ENCODE measurements around the gene AGFG1.

Gene AGFG1

DNA sequence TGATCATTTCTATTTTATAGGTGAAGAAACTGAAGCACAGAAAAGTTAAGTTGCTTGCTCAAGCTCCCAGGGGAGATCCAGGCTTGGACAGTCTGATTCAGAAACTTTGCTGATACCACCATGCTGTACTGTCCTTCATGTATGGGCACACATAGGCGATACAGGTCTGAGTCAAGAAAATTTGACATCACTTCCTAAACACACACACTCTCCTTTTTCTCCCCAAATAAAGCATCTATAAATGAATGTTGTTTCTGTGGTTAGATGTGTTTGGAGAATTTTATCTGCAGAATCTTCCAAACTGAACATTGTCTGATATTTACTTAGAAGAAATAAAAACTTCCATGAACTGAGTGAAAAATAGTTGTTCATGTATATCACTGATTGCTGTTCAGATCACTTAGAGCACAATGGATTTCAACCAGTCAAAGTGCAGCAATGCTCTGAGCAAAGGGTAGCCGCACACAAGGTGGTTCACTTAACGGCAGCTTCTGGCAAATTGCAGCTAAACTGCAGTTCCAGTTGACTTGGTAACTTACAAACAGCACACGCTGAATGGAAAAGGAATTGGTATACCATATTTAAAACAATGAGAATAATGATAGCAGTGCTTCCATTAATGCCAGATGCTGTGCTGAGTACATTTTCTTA, 10.0 kb upstream of the AGFG1 start:
- DNase-seq (ENCODE audit: low spot score): no peak

GRCh38 chr2:227462462-227462951, 9.4 kb upstream of the AGFG1 start:
- no peak for DNase-seq (ENCODE audit: low spot score)

DNA sequence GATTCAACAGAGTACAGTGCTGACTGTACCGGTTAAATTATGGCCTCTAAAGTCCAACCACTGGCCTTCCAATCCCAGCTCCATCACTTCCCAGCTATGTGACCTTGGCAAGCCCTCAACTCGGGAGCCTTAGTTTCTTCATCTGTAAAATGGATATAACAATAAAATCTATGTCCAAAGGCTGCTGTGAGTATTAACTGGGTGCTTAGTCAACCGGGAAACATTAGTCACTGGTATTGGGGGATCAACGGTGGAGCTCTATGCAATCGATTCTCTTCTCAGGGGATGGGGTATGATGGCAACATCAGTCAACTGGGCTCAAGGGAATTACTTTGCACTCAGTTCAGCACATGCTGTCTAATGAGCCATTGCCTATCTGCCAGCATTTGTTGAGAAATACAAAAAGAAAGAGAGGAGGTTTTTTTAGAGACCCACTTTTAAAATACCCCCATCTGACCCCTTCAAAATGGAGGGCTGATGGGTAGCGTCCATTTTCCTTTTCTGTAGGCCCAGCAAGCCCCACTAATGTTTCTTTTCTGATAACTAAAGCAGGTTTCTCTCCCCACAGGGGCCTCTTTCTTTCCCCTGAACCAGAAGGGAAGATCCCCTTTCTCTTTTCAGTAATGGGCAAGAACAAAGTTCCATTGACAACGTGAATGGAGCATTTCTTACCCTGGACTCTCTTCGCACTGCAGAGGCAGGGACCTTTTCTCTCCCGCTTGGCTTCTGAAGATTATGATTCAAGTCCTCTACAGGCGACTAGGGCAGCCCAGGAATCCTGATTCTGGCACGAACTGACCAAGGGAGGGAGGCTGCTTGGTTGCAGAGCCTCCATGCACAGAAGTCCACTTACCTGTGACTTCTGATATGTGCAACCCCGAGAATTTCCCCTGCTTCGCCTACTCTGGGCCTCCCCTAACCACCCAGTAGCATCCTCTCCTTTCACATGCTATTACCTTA, 8.7 kb upstream of the AGFG1 start:
- no peak for DNase-seq (ENCODE audit: low spot score)

GRCh38 chr2:227464361-227464760, 7.6 kb upstream of the AGFG1 start:
- no peak for DNase-seq (ENCODE audit: low spot score)

DNA sequence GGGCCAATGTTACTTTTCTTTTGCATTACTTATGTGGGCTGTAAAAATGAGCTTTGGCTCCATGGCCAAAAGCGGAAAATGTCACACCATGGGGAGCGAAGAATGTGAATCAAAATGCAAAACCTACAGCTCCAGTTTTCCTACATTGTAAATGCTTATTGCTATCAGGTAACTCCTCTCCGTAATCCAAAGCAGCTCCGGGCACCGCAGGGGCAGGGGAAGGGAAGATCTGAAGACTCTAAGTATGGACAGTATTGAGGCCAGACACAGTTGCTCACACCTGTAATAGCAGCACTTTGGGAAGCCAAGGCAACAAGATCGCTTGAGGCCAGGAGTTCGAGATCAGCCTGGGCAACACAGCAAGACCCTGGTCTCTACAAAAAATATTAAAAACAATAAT, 7.1 kb upstream of the AGFG1 start:
- no peak for DNase-seq (ENCODE audit: low spot score)

GRCh38 chr2:227466887-227467600, 4.9 kb upstream of the AGFG1 start:
- no peak for DNase-seq (ENCODE audit: low spot score)

- no peak for DNase-seq (ENCODE audit: low spot score)
Observed at GRCh38 chr2:227471412-227471811, 544 bp upstream of the AGFG1 start.

DNA sequence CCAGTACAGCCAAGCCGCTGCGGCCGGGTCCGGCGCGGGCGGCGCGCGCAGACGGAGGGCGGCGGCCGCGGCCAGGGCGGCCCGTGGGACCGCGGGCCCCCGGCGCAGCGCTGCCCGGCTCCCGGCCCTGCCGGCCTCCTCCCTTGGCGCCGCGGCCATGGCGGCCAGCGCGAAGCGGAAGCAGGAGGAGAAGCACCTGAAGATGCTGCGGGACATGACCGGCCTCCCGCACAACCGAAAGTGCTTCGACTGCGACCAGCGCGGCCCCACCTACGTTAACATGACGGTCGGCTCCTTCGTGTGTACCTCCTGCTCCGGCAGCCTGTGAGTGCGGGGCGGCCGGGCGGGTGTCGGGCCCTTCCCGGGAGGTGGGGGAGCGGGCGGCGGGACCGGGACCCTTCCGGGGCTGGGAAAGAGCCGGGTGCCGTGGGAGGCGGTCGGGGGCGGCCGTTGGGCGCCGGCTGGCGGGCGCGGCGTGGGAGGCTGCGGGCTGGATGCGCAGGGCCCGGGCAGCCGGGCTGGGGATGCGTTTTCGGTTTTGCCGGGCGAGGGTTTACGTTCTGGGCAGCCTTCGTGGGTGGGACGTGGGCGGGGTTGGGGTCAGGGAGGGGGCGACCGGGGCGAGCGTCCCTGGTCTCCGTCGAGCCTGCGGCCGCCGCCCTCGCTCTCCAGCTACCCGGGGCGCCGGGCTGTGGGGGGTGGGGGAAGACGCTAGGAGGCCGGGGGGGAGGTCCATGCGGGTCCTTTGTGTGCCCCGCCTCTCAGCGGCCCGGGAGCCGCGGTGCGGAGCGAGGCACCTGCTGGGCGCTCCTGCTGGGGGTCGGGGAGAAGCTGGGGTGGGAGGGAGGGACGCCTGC, 537 bp downstream of the AGFG1 start:
- DNase-seq (ENCODE audit: low spot score): peak; percentile 70

DNA sequence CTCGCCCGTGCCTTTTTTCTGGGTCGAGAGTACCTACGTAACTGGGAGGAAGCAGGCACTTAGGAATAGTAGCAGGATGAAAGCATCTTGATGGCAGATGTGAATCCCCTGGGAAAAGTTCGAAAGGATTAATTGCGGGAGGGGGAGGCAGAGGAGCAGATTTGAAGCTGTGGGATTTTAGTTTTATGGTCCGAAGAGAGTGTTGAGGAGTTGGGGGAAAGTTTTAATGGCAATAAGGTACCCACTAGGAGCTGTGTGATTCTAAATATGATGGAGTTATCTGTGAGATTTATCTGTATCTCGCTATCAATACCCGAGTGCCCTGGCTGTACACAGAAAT, 1.1 kb downstream of the AGFG1 start:
- DNase-seq (ENCODE audit: low spot score): no peak

GRCh38 chr2:227473806-227474205, 1.9 kb downstream of the AGFG1 start:
- DNase-seq (ENCODE audit: low spot score): no peak

DNA sequence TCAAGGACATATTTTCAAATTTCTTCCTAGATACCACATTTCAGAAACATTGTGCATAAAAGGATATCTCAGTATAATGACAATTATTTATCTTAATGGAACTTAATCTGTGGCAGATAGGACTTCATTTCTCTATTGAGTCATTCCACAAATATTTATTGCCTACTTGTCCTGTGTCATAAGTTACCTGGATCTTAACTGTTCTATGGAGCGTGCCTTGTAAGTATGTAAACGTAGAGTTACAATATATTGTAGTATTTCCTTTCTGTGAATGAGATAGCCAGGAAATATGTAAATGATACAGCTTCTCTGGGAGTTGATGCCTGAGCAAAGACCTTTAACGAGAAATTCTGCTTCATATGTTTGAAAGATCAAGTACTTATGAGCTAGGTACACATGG, 2.5 kb downstream of the AGFG1 start:
- DNase-seq (ENCODE audit: low spot score): no peak

GRCh38 chr2:227477291-227477690, 5.3 kb downstream of the AGFG1 start:
- no peak for DNase-seq (ENCODE audit: low spot score)

GRCh38 chr2:227479865-227480475, 8.0 kb downstream of the AGFG1 start:
- DNase-seq (ENCODE audit: low spot score): no peak

DNA sequence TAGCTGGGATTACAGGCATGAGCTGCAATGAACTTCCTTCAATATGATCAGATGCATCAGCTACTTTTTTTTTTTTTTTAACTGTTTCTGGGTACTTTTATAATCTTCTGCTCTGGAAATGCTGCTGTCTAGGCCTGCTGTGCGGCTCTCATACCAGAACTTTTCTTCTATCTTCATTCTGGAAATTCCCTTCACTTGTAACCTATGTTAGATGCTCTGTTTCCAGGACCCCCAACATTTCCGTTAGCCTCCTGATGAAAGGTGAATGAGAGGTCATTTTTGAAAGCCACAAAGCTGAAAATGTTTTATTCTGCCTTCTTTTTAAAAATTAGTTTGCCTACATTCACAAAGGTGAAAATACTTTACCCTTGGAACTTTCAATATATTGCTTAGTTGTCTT, 8.6 kb downstream of the AGFG1 start:
- no peak for DNase-seq (ENCODE audit: low spot score)

DNA sequence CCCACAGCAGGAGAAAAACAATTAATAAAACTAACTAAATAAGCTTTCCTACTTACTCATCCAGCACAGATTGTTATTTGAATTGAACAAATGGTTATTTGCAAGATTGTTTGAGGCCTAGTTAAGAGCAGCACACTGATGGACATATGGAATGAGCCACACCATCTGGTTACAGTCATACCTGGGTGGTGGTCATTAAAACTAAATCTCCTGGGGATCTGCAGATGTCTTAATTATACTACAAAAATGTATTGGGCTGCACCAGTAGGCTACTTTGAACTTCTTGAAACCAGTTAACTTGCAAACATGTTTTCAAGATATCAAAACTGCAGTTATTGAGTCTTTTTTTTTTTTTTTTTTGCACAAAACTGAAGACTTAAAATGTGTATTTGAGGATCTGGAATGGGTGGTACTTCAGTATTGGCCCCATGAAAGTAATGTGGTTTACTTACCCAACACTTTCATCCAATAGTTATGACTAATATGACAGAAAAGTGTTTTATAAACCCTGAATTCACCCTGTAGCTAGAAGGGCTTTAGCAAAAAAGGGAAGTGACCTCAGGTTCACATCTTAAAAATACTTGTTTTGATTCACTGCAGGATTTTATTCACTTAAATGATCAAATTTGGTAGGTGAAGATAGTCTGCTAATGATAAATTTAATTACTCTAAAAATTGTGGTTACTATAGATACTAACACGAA, 10.8 kb downstream of the AGFG1 start:
- no peak for DNase-seq (ENCODE audit: low spot score)

- DNase-seq (ENCODE audit: low spot score): no peak
Observed at GRCh38 chr2:227485429-227485828, 13.5 kb downstream of the AGFG1 start.

DNA sequence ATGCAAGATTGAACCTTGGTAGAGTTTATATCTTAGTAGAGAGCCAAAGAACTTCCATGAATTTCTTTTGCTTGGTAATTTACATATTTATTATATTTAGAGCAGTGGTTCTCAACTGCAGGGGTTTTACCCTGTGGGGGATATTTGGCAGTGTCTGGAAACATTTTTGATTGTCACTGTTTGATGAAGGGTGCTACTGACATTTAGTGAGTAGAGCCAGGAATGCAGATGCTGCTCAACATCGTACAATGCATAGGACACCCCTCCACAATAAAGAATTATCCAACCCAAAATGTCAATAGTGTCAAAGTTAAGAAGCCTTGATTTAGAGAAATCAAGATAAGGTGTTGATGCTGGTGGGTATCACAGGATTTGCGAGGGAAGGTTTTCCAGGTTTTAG, 14.7 kb downstream of the AGFG1 start:
- DNase-seq (ENCODE audit: low spot score): no peak

DNA sequence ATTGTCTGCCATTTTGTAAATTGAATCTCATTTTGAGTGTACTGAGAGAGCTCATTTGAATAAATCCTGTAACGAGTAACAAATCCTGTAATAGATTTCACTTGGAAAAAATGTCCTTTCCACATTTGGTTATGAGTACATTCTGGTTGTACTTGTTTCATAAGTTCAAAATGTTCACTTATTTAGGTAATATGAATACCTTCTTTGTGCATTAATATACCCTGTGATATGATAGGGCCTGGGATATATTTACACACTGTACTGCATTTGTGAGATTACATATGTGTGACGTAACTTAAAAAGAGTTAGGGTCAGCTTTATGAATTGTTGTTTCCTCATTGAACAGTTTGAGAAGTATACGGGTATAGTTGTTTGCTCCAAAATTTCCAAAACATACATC, 16.1 kb downstream of the AGFG1 start:
- DNase-seq (ENCODE audit: low spot score): no peak

DNA sequence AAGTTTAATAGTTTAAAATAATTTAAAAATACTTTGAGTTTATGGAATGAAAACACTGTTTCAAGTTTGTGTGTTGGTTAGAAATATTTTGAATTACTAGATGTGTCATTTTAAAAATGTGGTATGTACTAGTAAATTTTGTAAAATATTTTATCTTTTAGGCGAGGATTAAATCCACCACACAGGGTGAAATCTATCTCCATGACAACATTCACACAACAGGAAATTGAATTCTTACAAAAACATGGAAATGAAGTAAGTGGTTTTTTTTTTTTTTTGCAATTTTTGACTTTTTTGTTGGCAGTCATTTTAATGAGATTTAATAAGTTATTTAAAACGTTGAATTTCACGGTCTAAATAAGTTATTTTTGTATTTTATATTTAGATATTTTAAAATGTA, 19.4 kb downstream of the AGFG1 start:
- DNase-seq (ENCODE audit: low spot score): no peak

DNA sequence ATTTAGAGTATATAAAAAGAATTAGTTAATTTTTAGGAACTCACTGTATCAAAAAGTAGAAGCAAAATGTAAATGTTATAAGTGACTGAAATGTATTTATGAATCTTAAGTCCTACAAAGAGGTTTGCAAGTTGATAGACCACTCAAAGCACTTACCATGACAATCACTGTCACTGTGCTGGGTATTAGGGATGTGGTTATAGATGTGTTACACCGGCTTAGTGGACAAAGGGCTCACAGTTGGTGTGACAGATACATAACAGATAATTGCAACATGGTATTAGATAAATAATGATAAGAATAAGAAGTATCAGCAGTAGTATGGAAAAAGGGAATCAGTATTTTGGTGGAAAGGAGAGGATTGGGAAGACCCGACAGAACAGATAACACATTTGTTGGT, 21.6 kb downstream of the AGFG1 start:
- DNase-seq (ENCODE audit: low spot score): no peak

DNA sequence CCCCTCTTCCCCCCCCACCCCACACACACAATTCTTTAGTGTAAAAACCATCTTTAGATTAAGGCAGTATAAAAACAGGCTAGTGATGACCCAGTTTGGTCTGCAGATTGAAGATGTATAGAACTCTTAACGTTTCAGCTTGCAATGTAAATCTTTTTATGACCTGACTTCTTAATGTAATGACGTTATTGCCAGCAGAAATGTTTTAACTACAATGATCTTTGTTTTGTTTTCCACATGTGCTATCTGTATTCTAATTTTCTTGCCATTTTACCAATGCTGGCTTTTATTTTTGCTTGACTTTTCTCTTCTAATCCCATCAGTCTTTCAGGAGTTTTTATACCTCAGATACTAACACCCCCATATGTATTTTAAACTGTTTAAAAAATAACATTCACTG, 25.2 kb downstream of the AGFG1 start:
- DNase-seq (ENCODE audit: low spot score): no peak
